ENCODE measurements around the gene KIT. TPM values are rescaled to one million over a fixed set of nuclear protein-coding genes. Genes with fewer than 3 reads are reported as not detected.

Gene KIT
- total RNA-seq, 1 donor from 2014 or later, result 7.4 TPM

DNA sequence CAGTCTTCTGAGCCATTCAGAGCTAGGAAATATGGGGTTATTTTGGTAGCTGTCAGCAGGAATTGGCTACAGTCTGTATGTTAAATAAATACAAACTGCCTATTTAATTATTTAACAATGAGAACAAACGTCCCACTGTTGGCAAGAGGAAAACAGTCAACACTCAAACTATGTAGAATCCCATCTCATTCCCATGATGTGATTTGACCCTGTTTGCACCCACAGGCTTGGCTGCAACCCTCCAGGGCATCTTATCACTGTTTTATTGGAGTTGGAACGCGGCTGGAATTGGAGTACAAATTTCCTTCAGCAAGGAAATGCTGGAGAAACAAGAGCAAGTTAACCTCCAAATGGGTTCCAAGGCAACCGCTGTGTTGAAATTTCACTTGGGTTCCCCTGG is 124.0 kb downstream of the KIT start:
- Mint-ChIP-seq H3K4me3 (no peak overlapping the region), H3K4me1 (peaks cover 5% of the 10 kb centered on the region), H3K27me3 (ENCODE audit: low read depth) (peaks cover 2% of the 10 kb centered on the region), H3K9me3 (no peaks in the 10 kb centered on the region), H3K36me3 (no peaks in the 10 kb centered on the region), H3K27ac (no peak overlapping the region)
- TF ChIP-seq CTCF (IDR thresholded peaks at IDR 0.05; ENCODE audit: unreplicated experiment), result no peak
- DNase-seq (ENCODE audit: low spot score in 2 of 2, unreplicated experiment in 2 of 2), result no peak

DNA sequence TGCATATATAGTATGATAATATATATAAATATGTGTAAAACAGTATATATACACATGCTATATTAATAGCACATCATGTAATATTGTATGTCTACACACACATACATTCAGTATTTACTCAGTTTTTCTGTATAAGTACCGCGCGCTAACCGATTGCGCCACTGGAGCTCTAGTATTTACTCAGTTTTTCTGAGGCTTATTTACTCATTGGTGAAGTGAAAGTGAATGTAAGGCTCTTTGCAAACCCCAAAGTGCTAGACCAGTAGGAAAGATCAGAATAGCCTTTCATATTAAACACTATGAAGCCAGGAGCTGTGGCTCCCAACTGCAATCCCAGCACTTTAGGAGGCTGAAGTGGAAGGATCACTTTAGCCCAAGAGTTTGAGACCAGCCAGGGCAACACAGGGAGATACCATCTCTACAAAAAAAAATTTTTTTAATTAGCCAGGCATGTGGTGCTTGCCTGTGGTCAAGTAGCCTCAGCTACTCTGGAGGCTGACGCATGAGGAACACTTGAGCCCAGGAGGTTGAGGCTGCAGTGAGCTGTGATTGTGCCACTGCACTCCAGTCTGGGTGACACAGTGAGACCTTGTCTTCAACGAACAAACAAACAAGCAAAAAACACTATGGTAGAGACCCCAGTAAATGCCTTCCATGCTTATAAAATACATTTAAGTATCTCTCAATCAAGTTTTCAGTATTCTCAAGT is 125.8 kb downstream of the KIT start:
- Mint-ChIP-seq H3K27me3 (ENCODE audit: low read depth) (no peaks in the 10 kb centered on the region), H3K4me3 (no peak overlapping the region), H3K36me3 (no peaks in the 10 kb centered on the region), H3K4me1 (peaks cover 5% of the 10 kb centered on the region), H3K9me3 (no peaks in the 10 kb centered on the region), H3K27ac (peak overlapping the region; percentile 75)
- no peak for TF ChIP-seq CTCF (IDR thresholded peaks at IDR 0.05; ENCODE audit: unreplicated experiment)
- no peak for DNase-seq (ENCODE audit: low spot score in 2 of 2, unreplicated experiment in 2 of 2)

DNA sequence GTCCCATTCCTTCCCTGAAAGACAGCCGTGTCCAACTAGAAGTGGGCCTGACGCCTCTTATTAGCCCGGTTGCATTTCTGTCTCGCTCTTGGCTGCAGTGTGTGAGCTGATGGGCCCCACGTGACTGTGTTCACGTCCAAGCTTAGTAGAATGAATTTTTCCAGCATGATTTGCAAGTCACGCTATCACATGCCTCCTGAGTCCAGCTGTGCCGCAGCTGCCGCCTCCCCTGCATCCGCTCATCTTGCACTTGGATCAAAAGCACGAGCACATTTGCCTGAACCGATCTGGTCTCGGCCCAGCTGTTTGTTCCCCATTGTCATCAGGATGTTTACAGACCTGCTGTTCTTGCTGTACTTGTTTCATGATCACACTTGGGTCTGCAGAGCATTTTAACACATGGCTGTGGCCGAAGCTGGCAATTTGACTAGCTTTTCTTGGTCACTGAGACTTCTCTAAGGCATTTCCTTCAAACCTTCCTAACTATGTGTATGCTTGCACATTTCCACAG is 126.5 kb downstream of the KIT start:
- H3K4me1 Mint-ChIP-seq, result peaks cover 5% of the 10 kb centered on the region
- no peak for TF ChIP-seq CTCF (IDR thresholded peaks at IDR 0.05; ENCODE audit: unreplicated experiment)
- H3K4me3 Mint-ChIP-seq, result no peak overlapping the region
- H3K27ac Mint-ChIP-seq, result peak overlapping the region; percentile 75
- H3K9me3 Mint-ChIP-seq, result no peaks in the 10 kb centered on the region
- DNase-seq (ENCODE audit: low spot score in 2 of 2, unreplicated experiment in 2 of 2), result peak; percentile 23 to 42
- no peaks in the 10 kb centered on the region for H3K36me3 Mint-ChIP-seq
- no peaks in the 10 kb centered on the region for H3K27me3 Mint-ChIP-seq (ENCODE audit: low read depth)

All from mesothelial cell of epicardium (in vitro differentiated cells).